Muscle layer of colon (tissue), 2 donors: ENCODE data around the gene FAM78A.
"Not testable (repeated sequence)": the region's sequence is repeated elsewhere in the genome, so short reads cannot be mapped to it uniquely, and the experiment has no call there.

Experiments
- H3K27ac ChIP-seq: one replicate; pipeline ENCODE4 v1.7.0; 2013; ENCODE audit warnings: low read depth, mild to moderate bottlenecking, low read length, moderate library complexity
- H3K27me3 ChIP-seq, 2 donors: one replicate each; pipeline ENCODE4 v1.7.0; 2013; ENCODE audit warnings: low read length in 2 of 2, mild to moderate bottlenecking in 2 of 2; ENCODE audit not compliant: insufficient read depth in 2 of 2, control insufficient read depth in 1 of 2
- H3K36me3 ChIP-seq: one replicate; pipeline ENCODE4 v1.7.0; 2013; ENCODE audit warnings: mild to moderate bottlenecking, low read length; ENCODE audit not compliant: insufficient read depth
- H3K4me1 ChIP-seq: one replicate; pipeline ENCODE4 v1.7.0; 2013; ENCODE audit warnings: mild to moderate bottlenecking, low read length; ENCODE audit not compliant: insufficient read depth
- H3K4me3 ChIP-seq, 2 donors: one replicate each; pipeline ENCODE4 v1.7.0; 2013; ENCODE audit warnings: low read length in 2 of 2, low read depth in 1 of 2, mild to moderate bottlenecking in 1 of 2, moderate library complexity in 1 of 2
- H3K9ac ChIP-seq: one replicate; pipeline ENCODE4 v1.7.0; 2013; ENCODE audit warnings: low read length
- H3K9me3 ChIP-seq: one replicate; pipeline ENCODE4 v1.7.0; 2013; ENCODE audit warnings: mild to moderate bottlenecking, low read length
- donor health status: abdominal sarcoma.
- donor health status: Adenocarcinoma of cecum.

The FAM78A gene

DNA sequence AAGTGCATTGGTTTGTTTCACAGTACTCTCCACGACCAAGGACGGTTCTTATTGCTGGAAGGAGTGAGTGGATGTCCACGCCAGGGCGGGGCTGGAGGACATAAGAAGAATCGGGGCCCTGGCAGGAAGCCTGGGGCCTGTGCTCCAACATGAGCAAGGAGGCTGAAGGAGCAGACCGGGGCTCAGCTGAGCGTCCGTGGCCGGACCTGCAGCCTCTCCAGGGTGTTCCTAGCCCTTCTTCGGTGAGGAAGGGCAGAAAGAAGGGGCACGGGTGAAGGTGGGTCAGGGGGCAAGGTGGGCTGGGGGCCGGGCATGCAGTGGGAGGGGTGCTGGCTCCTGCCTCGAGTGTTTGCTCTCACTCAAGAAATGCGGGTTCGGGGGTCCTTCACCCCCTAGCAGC lies 18.1 kb downstream of the FAM78A start:
- H3K4me1 ChIP-seq: peaks cover 10% of the 10 kb centered on the region
- H3K9me3 ChIP-seq: no peaks in the 10 kb centered on the region
- no peak overlapping the region for H3K27ac ChIP-seq
- H3K36me3 ChIP-seq: no peaks in the 10 kb centered on the region
- no peak overlapping the region for H3K9ac ChIP-seq
- H3K27me3 ChIP-seq: no peaks in the 10 kb centered on the region
- no peak overlapping the region for H3K4me3 ChIP-seq

DNA sequence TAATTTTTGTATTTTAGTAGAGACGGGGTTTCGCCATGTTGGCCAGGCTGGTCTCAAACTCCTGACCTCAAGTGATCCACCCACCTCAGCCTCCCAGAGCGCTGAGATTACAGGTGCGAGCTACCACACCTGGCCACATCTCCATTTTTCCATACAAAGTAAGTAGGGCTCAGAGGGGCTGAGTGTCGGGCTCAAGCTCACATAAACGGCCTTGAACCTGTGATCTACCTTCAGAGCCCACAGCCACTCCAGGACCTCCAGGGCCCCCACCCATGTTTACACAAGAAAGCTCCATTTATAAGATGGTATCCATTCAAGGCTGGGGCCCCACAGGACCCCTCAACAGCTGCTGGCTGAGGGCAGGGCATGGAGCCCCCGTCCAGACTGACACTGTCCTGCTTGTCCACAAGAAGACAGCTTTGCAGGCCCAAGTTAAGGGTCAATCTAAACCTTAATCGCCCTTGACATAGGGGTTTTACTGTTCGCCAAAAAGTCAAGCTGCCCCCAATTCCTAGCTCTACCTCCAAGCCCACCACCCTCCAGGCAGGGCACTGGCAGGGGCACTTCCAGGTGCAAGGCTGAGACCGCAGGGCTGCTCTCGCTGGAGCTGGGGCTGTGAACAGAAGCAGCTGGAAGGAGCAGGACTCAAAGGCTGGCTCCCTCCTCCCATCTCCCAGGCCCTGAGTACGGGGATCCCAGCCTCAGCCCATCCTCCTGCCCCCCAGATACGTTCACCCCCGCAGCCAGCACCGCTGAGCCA lies 18.9 kb downstream of the FAM78A start:
- no peak overlapping the region for H3K27ac ChIP-seq
- H3K36me3 ChIP-seq: no peaks in the 10 kb centered on the region
- H3K4me1 ChIP-seq: peaks cover 10% of the 10 kb centered on the region
- H3K9ac ChIP-seq: no peak overlapping the region
- H3K4me3 ChIP-seq: no peak overlapping the region
- H3K27me3 ChIP-seq: no peaks in the 10 kb centered on the region
- no peaks in the 10 kb centered on the region for H3K9me3 ChIP-seq

DNA sequence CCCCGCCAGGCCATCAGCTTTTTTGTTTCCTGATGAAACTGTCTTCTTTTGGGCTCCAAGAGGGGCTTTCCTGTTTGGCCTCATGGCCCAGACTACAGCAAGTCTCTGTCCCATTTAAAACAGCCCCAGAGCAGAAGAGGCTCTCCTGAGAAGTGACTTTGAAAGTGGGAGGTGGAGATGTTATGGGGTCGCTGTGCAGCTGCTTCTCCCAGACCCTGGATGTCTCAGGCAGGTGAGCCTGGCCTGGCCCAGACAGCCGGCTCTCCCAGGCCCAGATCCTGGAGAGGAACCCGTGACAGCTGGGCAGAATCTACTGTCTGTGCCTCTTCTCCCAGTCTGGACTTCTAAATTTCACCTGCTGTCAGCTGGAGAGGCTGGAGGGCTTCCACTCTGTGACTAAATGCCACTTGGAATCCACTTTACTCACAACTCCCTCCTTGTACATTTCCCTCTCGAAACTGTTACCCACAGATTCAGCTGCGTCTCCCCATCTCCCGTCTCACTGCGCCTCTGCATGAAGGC lies 20.6 kb downstream of the FAM78A start:
- no peaks in the 10 kb centered on the region for H3K36me3 ChIP-seq
- H3K27ac ChIP-seq: no peak overlapping the region
- no peak overlapping the region for H3K9ac ChIP-seq
- H3K4me3 ChIP-seq: no peak overlapping the region
- H3K27me3 ChIP-seq: no peaks in the 10 kb centered on the region
- H3K9me3 ChIP-seq: no peaks in the 10 kb centered on the region
- H3K4me1 ChIP-seq: peaks cover 10% of the 10 kb centered on the region

GRCh38 chr9:131254626-131255025 lies 21.7 kb downstream of the FAM78A start:
- no peaks in the 10 kb centered on the region for H3K27me3 ChIP-seq
- no peak overlapping the region for H3K9ac ChIP-seq
- no peaks in the 10 kb centered on the region for H3K36me3 ChIP-seq
- no peak overlapping the region for H3K4me3 ChIP-seq
- no peak overlapping the region for H3K27ac ChIP-seq
- H3K4me1 ChIP-seq: peaks cover 10% of the 10 kb centered on the region
- H3K9me3 ChIP-seq: no peaks in the 10 kb centered on the region

DNA sequence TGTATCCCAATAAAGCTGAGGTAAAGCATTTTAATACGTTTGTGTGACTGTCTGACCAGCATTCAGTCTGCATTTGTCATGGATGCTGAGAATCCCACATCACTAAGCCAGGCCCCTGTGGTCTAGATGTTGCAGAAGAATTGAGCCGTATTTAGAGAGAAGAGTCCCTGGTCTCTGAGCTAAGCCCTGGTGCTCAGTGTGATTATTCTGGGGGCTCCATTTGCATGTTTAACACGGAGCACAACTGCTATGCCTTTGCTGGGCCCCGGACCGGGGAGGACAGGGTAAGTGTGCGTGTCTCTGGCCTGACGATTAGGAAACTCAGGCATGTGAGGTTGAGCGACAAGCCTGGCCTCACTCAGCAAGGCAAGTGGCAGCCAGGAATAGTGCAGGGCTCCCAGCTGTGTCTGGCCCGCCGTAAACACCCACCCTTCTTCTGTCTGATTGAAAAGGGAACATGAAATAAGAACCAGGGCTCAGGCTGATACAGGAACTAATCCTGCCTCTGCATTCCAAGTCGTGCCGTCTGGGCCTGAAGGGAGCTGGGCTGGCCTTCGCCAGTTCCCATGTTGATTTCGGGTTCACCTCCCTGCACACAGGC lies 22.3 kb downstream of the FAM78A start:
- no peaks in the 10 kb centered on the region for H3K36me3 ChIP-seq
- H3K9me3 ChIP-seq: no peaks in the 10 kb centered on the region
- no peak overlapping the region for H3K4me3 ChIP-seq
- H3K4me1 ChIP-seq: peaks cover 10% of the 10 kb centered on the region
- no peak overlapping the region for H3K27ac ChIP-seq
- no peaks in the 10 kb centered on the region for H3K27me3 ChIP-seq
- no peak overlapping the region for H3K9ac ChIP-seq

DNA sequence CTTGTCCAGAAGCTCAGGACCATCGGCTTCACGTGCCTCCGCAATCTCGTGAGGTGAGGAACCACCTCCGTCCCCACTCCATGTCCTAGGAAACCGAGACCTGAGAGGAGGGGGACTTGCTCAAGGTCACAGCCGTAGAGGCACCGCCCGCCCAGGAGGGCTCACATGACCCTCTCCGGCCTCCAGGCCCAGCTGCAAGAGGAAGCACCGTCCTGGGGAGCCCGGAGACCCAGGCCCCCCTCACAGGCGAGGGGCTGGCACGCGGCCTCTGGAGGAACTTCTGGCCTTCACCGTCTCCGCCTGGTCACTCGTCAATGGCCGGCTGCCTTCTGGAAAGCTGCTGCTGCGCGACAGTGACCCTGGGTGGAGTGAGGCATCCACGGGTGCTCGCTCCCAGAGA lies 24.2 kb downstream of the FAM78A start:
- no peak overlapping the region for H3K27ac ChIP-seq
- H3K9ac ChIP-seq: no peak overlapping the region
- H3K4me1 ChIP-seq: peaks cover 10% of the 10 kb centered on the region
- H3K9me3 ChIP-seq: no peaks in the 10 kb centered on the region
- H3K36me3 ChIP-seq: no peaks in the 10 kb centered on the region
- no peak overlapping the region for H3K4me3 ChIP-seq
- H3K27me3 ChIP-seq: no peaks in the 10 kb centered on the region

DNA sequence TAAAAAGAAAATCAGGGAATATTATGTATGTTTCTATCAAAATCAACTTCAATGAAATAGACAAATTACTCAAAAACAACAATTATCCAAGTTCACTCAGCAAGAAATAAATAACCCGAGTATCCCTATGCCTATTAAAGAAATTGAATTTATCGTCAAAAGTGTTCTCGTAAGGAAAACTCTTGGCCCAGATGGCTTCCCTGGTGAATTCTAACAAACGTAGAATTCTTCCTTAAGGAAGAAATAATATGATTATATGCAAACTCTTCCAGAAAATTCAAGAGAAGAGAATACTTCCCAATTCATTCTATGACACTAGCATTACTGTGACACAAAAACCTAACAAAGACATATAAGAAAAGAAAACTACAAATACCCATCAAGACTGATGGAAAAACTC lies 29.7 kb downstream of the FAM78A start:
- no peaks in the 10 kb centered on the region for H3K4me1 ChIP-seq
- no peak overlapping the region for H3K27ac ChIP-seq
- no peaks in the 10 kb centered on the region for H3K9me3 ChIP-seq
- no peaks in the 10 kb centered on the region for H3K27me3 ChIP-seq
- no peaks in the 10 kb centered on the region for H3K36me3 ChIP-seq
- no peak overlapping the region for H3K9ac ChIP-seq
- no peak overlapping the region for H3K4me3 ChIP-seq

DNA sequence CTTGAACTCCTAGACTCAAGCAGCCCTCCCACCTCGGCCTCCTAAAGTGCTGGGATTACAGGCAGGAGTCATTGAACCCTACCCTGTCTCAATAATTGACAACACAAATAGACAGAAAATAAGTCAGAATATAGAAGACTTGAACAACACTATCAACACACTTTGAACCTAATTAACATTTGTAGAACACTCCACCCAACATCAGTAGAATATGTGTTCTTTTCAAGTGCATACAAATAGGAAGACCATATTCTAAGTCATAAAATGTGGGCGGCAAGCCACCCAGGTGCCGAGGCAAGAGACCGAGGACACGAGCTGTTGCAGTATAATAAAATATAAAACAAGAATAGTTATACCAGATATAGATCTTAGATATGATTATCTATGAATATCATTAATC lies 32.0 kb downstream of the FAM78A start:
- H3K36me3 ChIP-seq, H3K4me1 ChIP-seq, H3K27me3 ChIP-seq, H3K4me3 ChIP-seq, H3K9ac ChIP-seq, H3K27ac ChIP-seq, H3K9me3 ChIP-seq: not testable (repeated sequence)

- no peak overlapping the region for H3K27ac ChIP-seq
- H3K9me3 ChIP-seq: no peaks in the 10 kb centered on the region
Measured at GRCh38 chr9:131240047-131240921, 36.0 kb downstream of the FAM78A start.

DNA sequence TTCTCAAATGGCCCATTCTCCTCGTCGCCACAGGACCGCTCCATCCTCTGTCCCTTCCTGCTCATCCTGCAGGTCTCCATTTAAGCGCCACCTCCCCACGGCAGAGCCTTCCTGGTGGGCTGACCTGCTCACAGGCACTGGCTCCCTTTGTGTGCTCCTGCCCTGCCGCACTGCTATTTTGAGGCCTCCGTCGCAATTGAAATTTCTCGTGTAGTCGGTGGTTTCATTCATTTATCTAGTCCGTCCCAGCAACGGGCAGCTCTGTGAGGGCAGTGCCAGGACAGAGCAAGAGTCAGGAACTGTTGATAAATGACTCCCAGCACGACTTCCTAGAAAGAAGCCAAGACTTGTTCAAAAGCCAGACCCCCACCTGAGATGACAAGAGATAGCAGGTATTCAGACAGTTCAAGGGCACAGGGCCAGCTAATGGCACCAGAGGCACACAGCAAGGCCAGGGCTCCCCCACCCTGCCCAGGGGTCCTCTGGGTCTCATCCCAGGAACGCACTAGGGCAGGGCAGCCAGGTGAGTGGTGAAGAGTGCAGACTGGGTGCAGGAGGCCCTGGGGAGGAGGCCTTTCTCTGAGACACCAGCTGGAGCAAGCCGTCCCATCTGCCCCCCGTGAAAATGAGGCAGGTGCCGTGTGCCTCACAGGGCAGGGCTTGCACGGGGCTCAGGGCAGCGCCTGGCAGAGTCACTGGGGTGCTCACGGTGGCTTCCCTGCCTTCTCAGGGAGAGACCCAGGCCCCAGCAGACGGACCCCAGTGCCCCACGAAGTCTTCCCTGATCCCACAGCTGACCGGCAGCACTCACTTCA lies 36.9 kb downstream of the FAM78A start:
- Histone ChIP-seq H3K4me3 (no peak overlapping the region), H3K36me3 (peaks cover under 1% of the 10 kb centered on the region), H3K9me3 (no peaks in the 10 kb centered on the region), H3K4me1 (peaks cover 12% of the 10 kb centered on the region), H3K27ac (no peak overlapping the region), H3K27me3 (no peaks in the 10 kb centered on the region), H3K9ac (no peak overlapping the region)

More at GRCh38 chr9:131240047-131240921, 36.0 kb downstream of the FAM78A start:
- Histone ChIP-seq H3K9ac (no peak overlapping the region), H3K4me3 (no peak overlapping the region), H3K27me3 (no peaks in the 10 kb centered on the region), H3K36me3 (no peaks in the 10 kb centered on the region), H3K4me1 (peaks cover 12% of the 10 kb centered on the region)
